Measurements from ENCODE around the gene TICAM1.
A peak's percentile ranks its signal among the peaks of the same experiment; 100 is the strongest.

Gene TICAM1

GRCh38 chr19:4816202-4816949 is 15.1 kb downstream of the TICAM1 start:
- no peak for DNase-seq (ENCODE audit: low spot score)
- POLR2A ChIA-PET (ENCODE audit: low non-redundant PET) = interaction anchor here (0.6 kb wide), 2 partner anchors 106 to 904 kb away, joined by 3 to 6 read pairs; partner anchors contain the start of genes CATSPERD and LONP1
- CTCF ChIA-PET = no interaction called here

GRCh38 chr19:4815426-4816201 is 15.9 kb downstream of the TICAM1 start:
- POLR2A ChIA-PET (ENCODE audit: low non-redundant PET) = no interaction called here
- peak overlapping the region; percentile 63 for H3K27ac ChIP-seq
- TF ChIP-seq CTCF (conservative IDR thresholded peaks at IDR 0.05; ENCODE audit: low read depth) = no peak
- CTCF ChIA-PET = no interaction called here
- DNase-seq (ENCODE audit: low spot score) = peak; percentile 98

More at GRCh38 chr19:4816202-4816949, 15.1 kb downstream of the TICAM1 start:
- no peak for TF ChIP-seq CTCF (conservative IDR thresholded peaks at IDR 0.05; ENCODE audit: low read depth)
- peak overlapping the region; percentile 63 for H3K27ac ChIP-seq

DNA sequence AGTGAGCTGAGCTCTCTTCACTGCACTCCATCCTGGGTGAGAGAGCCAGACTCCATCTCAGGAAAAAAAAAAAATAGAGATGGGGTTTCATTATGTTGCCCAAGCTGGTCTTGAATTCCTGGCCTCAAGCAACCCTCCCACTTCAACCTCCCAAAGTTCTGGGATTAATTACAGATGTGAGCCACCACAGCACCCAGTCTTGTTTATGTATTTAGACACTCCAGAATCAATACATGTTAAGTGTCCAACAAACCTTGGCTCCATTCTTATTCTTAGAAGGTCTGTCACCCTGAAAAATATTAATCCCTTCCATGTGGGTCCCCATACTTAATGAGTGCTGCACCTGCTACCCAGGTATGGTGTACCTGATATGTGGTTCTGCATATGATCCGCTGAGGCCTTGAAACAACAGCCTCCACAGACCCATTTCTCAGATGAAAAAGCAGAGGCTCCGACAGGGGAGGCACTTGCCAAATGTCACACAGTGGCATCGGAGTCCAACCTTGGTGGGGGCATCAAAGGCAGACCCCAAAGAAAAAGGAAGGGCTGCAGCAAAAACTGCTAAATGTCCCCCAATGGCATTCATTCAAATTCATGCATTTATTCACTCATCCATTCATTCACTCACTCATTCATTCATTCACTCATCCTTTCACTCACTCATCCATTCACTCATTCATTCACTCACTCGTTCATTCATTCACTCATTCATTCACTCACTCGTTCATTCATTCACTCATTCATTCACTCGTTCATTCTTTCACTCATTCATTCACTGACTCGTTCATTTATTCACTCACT is 16.7 kb downstream of the TICAM1 start:
- peak overlapping the region; percentile 99 for H3K27ac ChIP-seq
- no peak for DNase-seq (ENCODE audit: low spot score)
- ChIA-PET POLR2A (ENCODE audit: low non-redundant PET) (no interaction called here), CTCF (no interaction called here)
- TF ChIP-seq CTCF (conservative IDR thresholded peaks at IDR 0.05; ENCODE audit: low read depth) = no peak

- DNase-seq (ENCODE audit: low spot score) = peak; percentile 42
- TF ChIP-seq CTCF (conservative IDR thresholded peaks at IDR 0.05; ENCODE audit: low read depth) = peak; percentile 89
- ChIA-PET CTCF (interaction anchor here (0.6 to 1.0 kb wide), 6 partner anchors 17 to 235 kb away, joined by 3 to 5 read pairs (median 4); partner anchors contain the start of gene FEM1A), POLR2A (ENCODE audit: low non-redundant PET) (no interaction called here)
- H3K27ac ChIP-seq = peak overlapping the region; percentile 99
These were observed 20.0 kb downstream of the TICAM1 start for GRCh38 chr19:4811328-4812131.

DNA sequence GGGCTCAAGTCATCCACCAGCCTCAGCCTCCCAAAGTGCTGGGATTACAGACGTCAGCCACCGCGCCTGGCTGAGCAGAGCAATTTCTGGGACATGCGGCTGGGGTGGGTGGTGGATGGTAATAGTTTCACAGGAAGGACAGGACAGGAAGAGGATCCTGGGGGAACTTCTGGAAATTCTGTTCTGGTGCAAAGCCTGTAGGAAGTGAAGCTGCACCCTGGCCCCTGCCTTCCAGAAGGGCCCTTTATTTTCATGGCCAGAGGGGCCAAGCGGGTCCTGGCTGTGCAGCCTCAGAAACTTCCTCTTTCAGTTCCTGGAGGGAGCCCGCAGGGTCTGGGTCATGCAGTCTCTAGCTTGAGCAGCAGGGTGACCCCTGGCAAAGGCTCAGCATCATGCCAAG is 24.3 kb downstream of the TICAM1 start:
- TF ChIP-seq CTCF (conservative IDR thresholded peaks at IDR 0.05; ENCODE audit: low read depth) = no peak
- no peak for DNase-seq (ENCODE audit: low spot score)
- peak overlapping the region; percentile 40 for H3K27ac ChIP-seq
- ChIA-PET POLR2A (ENCODE audit: low non-redundant PET) (no interaction called here), CTCF (interaction anchor here (0.7 kb wide), 1 partner anchor 37 kb away, joined by 3 read pairs; no protein-coding TSS in a partner anchor)
